Hepatocyte (in vitro differentiated cells): ENCODE results near the gene LY9.

Source experiments
- EZH2 ChIP-seq: fragments of 200-600 bp; sonication (generic); IDR thresholded peaks from 2 replicates; pipeline ENCODE4 v1.6.1; 2016; ENCODE audit warnings: antibody characterized with exemption, mild to moderate bottlenecking, borderline replicate concordance
- EZH2phosphoT487 ChIP-seq: fragments of 200-600 bp; sonication (generic); IDR thresholded peaks from one replicate; pipeline ENCODE4 v1.6.1; 2018; ENCODE audit warnings: antibody characterized with exemption, mild to moderate bottlenecking, low read depth, moderate library complexity; ENCODE audit not compliant: unreplicated experiment, severe bottlenecking
- TF ChIP-seq, protein P1 (sequence below): fragments of 200-600 bp; sonication (generic); IDR thresholded peaks from 2 replicates; pipeline ENCODE4 v1.5.1; 2016; ENCODE audit warnings: antibody characterized with exemption, mild to moderate bottlenecking; ENCODE audit not compliant: poor library complexity

- TF ChIP-seq, protein P1, sequence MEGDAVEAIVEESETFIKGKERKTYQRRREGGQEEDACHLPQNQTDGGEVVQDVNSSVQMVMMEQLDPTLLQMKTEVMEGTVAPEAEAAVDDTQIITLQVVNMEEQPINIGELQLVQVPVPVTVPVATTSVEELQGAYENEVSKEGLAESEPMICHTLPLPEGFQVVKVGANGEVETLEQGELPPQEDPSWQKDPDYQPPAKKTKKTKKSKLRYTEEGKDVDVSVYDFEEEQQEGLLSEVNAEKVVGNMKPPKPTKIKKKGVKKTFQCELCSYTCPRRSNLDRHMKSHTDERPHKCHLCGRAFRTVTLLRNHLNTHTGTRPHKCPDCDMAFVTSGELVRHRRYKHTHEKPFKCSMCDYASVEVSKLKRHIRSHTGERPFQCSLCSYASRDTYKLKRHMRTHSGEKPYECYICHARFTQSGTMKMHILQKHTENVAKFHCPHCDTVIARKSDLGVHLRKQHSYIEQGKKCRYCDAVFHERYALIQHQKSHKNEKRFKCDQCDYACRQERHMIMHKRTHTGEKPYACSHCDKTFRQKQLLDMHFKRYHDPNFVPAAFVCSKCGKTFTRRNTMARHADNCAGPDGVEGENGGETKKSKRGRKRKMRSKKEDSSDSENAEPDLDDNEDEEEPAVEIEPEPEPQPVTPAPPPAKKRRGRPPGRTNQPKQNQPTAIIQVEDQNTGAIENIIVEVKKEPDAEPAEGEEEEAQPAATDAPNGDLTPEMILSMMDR, result no peak
- TF ChIP-seq EZH2 (no peak), EZH2phosphoT487 (no peak)
Measured at GRCh38 chr1:160835751-160836150, 39.8 kb downstream of the LY9 start.
